GM18867 (cell line): ENCODE measurements around the gene SNX7.
A peak's percentile ranks its signal among the peaks of the same experiment; 100 is the strongest.

ENCODE experiments used
- ATAC-seq: cut with Tn5 transposase; IDR thresholded peaks from one replicate; pipeline ENCODE4 v1.9.1; 2021; ENCODE audit warnings: mild to moderate bottlenecking, moderate library complexity; ENCODE audit not compliant: unreplicated experiment

The SNX7 gene

GRCh38 chr1:98661544-98662355, at the start of gene SNX7:
TSS of gene SNX7 (plus strand) at chr1:98661721. CDS start at chr1:98661732, 11 bp downstream.
- peak; percentile 40 for ATAC-seq

GRCh38 chr1:98637316-98637715, 24.2 kb upstream of the SNX7 start:
- no peak for ATAC-seq

- ATAC-seq = no peak
These were observed 23.3 kb upstream of the SNX7 start for GRCh38 chr1:98638185-98638584.

GRCh38 chr1:98644510-98644909, 17.0 kb upstream of the SNX7 start:
- ATAC-seq = no peak

- ATAC-seq = no peak
These were observed 10.3 kb upstream of the SNX7 start for GRCh38 chr1:98651116-98651632.

GRCh38 chr1:98653123-98653522, 8.4 kb upstream of the SNX7 start:
- ATAC-seq = no peak

- ATAC-seq = no peak
These were observed 1.6 kb upstream of the SNX7 start for GRCh38 chr1:98659879-98660278.

GRCh38 chr1:98660940-98661543, 479 bp upstream of the SNX7 start:
- no peak for ATAC-seq

- ATAC-seq = no peak
These were observed 792 bp downstream of the SNX7 start for GRCh38 chr1:98662356-98662670.

GRCh38 chr1:98668733-98669132, 7.2 kb downstream of the SNX7 start:
- no peak for ATAC-seq

GRCh38 chr1:98669355-98670296, 8.1 kb downstream of the SNX7 start:
- no peak for ATAC-seq

GRCh38 chr1:98672189-98672588, 10.7 kb downstream of the SNX7 start:
- ATAC-seq = no peak

- no peak for ATAC-seq
These were observed 12.7 kb downstream of the SNX7 start for GRCh38 chr1:98674075-98674781.

GRCh38 chr1:98675282-98675681, 13.8 kb downstream of the SNX7 start:
- ATAC-seq = no peak

- ATAC-seq = no peak
These were observed 15.8 kb downstream of the SNX7 start for GRCh38 chr1:98677288-98677687.

- no peak for ATAC-seq
These were observed 20.3 kb downstream of the SNX7 start for GRCh38 chr1:98681812-98682211.

- ATAC-seq = no peak
These were observed 26.7 kb downstream of the SNX7 start for GRCh38 chr1:98688110-98688739.

GRCh38 chr1:98690576-98690975, 29.1 kb downstream of the SNX7 start:
- no peak for ATAC-seq

GRCh38 chr1:98692482-98692881, 31.0 kb downstream of the SNX7 start:
- no peak for ATAC-seq

GRCh38 chr1:98693385-98693784, 31.9 kb downstream of the SNX7 start:
- no peak for ATAC-seq
